Measurements from ENCODE around the gene CYP2F1.
A peak's percentile ranks its signal among the peaks of the same experiment; 100 is the strongest.
"Not testable (repeated sequence)": the region's sequence is repeated elsewhere in the genome, so short reads cannot be mapped to it uniquely, and the experiment has no call there.

CYP2F1 gene

GRCh38 chr19:41127801-41128300 is 13.6 kb downstream of the CYP2F1 start:
- peak; percentile 81 for DNase-seq

- no peak for DNase-seq
Measured at GRCh38 chr19:41128692-41129091, 14.5 kb downstream of the CYP2F1 start.

GRCh38 chr19:41131186-41131585 is 17.0 kb downstream of the CYP2F1 start:
- DNase-seq, result no peak

DNA sequence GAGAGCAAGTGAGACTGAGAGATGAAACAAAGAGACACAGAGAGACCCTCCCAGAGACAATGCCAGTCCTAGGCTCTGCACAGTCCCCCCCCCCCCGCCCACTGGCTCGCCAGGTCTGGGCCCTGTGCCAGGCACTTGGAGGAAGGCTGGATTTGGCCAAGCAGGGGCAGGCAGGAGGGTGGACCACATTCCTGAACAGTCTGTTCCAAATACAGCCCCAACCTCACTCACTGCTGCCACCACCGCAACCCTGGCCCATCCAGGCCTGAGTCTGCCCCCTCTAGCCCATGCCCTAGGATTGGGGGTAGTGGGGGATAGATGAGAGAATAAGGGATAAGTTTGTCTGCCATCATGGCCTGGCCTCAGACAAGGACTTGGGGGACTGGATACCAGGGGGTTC is 19.0 kb downstream of the CYP2F1 start:
- DNase-seq, result no peak

GRCh38 chr19:41134616-41135015 is 20.4 kb downstream of the CYP2F1 start:
- DNase-seq, result no peak

GRCh38 chr19:41135390-41136384 is 21.5 kb downstream of the CYP2F1 start:
- peak; percentile 27 for DNase-seq

DNA sequence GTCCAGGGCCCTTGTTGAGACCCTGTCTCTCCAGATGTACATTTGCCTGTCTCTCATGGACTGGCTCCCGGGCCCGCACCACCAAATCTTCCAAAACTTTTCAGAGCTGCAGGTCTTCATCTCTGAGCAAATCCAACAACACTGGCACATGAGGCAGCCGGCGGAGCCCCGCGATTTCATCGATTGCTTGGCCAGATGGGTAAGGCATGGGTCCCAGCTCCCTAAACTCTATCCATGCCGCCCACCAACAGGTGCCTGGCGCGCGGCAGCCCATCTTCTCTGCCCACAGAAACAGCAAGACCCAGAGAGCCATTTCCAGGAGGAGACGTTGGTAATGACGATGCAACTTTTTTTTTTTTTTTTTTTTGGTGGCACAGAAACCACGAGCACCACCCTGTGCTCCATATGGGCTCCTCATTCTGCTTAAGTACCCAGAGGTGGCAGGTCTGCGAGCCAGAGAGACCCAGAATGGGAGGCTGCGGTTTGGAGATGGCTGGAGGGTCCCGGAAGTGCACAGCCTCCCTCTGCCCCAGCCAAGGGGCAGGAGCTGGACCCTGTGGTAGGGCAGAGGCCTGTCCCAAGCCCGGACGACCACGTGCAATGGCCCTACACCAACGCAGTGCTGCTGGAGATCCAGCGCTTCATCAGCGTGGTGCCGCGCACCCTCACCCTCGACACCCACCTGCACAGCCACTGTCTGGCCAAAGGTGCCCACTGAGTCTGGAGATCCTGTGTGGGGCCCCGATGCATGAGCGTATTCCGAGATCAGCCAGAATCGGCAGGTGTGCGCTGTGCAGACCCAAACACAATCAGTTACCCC is 22.6 kb downstream of the CYP2F1 start:
- DNase-seq, result no peak

DNA sequence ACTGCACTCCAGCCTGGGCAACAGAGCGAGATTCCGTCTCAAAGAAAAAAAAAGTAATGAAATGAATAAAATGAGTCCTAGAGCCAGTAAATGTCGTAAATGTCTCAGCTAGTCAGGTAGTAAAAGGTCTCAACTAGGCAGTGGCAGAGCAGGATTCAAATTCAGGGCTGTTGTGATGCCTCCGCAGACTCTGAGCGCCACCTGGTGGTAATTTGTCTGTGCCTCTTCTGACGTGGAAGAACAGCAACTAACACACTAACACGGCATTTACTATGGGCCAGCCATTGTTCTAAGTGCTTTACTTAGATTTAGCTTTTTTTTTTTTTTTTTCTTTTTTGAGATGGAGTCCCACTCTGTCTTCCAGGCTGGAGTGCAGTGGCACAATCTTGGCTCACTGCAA is 30.2 kb downstream of the CYP2F1 start:
- peak; percentile 76 for DNase-seq

- DNase-seq, result no peak
Measured at GRCh38 chr19:41149831-41150230, 35.6 kb downstream of the CYP2F1 start.

DNA sequence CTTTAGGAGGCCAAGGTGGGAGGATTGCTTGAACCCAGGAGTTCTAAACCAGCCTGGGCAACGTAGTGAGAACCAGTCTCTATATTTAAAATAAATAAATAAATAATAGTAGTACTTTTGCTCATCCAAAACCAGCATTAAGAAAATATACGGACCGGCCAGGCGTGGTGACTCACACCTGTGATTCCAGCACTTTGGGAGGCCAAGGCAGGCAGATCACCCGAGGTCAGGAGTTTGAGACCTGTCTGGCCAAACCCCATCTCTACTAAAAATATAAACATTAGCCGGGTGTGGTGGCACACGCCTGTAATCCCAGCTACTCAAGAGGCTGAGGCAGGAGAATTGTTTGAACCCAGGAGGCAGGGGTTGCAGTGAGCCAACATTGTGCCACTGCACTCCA is 36.8 kb downstream of the CYP2F1 start:
- DNase-seq, result not testable (repeated sequence)

- DNase-seq, result no peak
Measured at GRCh38 chr19:41154060-41154459, 39.8 kb downstream of the CYP2F1 start.

GRCh38 chr19:41156207-41156606 is 42.0 kb downstream of the CYP2F1 start:
- DNase-seq, result no peak

DNA sequence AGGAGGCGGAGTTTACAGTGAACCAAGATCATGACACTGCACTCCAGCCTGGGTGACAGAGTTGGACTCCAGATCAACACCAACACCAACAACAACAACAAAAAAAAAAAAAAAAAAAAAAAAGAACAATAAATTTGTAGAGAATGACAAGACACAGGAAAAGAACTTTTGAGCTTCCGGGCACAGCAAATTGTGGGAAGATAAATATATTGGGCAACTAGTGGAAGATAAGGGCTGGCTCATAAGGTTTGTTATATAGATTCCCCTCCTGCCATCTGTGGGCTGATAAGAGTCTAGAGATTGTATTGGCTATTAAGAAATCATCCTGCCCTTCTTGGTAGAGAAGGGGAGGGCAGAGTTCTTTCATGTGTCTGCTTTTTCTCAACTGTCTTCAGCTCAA is 45.6 kb downstream of the CYP2F1 start:
- DNase-seq, result no peak

DNA sequence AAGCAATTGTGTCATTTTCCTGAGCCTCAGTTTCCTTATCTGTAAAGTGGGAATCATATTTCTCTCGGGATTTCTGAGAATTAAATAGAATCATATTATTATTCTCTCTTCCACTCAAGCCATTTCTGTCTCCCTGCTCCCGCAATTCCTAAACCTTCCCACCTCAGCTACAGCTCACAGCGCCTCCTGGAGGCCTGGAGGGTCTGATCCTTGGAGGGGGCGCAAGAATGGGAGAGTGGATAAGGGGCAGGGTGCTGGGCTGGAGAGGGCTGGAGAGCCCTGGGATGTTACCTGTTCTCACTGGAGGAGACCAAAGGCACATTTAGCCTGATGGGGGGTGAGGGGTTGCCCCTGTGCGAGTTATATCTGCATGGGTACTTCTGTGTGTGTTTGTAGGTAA is 47.7 kb downstream of the CYP2F1 start:
- DNase-seq, result no peak

DNA sequence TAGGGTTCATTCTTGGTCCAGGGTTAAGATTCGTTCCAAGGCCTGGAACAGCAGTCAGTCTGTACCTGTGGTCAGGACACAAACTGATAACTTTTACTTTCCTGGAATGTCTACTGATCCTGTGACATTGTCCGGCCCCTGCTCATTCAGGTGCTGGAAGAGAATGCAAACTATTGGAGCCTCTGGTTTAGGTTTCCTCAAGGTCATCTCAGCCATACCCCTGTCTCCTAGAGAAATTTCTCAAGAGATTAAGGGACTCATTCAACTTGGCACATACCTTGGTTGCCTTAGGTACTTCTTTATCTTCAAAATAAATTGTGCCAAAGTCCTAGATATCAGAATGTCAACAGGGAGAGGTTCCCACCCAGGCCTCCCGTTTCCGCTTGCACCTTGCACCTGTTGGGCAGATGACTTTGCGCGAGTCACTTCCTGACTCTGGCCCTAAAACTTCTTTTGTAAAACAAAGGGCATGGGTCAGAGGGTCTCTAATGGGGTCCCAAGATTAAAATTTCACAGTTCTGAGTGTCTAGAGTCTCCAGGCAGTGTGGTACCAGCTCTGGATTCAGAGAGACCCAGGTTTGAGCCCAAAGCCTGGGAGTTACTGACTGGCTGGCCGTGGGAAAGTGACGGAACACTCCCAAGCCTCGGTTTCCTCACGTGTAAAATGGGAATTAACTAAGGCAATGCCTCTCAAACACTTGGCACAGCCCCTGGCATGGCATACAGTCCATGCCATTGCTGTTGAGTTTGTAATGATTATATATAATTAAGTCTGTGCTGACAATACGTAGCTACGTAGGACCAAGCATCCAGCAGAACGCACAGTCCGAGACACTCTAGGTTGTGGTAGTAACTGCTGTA is 52.9 kb downstream of the CYP2F1 start:
- DNase-seq, result no peak

- DNase-seq, result no peak
Measured at GRCh38 chr19:41172297-41173164, 58.3 kb downstream of the CYP2F1 start.

- DNase-seq, result no peak
Measured at GRCh38 chr19:41174297-41174928, 60.2 kb downstream of the CYP2F1 start.

GRCh38 chr19:41175801-41176777 is 61.9 kb downstream of the CYP2F1 start:
- DNase-seq, result peak; percentile 32
